GM18870 (cell line): ENCODE measurements around the gene PDLIM5.
"Not testable (repeated sequence)": the region's sequence is repeated elsewhere in the genome, so short reads cannot be mapped to it uniquely, and the experiment has no call there.

Source experiments
- ATAC-seq: cut with Tn5 transposase; IDR thresholded peaks from one replicate; pipeline ENCODE4 v1.9.1; 2021; ENCODE audit warnings: moderate library complexity; ENCODE audit not compliant: unreplicated experiment

Gene PDLIM5

DNA sequence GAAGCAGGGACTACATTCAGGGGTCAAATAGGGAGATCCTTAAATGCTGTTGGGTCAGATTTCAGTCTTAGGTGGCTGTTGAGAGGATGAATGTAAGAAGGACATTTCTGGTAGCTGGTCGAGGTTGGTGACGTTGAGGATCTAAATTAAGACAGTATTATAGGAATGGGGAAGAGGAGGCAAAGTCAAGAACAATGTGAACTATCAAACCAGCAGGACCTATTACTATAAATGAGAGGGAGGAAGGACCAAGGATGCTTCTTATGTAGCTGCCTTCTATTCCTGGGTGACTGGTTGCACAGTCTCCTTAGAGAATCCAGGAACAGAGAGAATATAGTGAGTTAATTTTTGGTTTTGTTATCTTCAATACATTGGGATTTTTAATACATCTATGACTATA is 187.6 kb downstream of the PDLIM5 start:
- ATAC-seq: no peak

DNA sequence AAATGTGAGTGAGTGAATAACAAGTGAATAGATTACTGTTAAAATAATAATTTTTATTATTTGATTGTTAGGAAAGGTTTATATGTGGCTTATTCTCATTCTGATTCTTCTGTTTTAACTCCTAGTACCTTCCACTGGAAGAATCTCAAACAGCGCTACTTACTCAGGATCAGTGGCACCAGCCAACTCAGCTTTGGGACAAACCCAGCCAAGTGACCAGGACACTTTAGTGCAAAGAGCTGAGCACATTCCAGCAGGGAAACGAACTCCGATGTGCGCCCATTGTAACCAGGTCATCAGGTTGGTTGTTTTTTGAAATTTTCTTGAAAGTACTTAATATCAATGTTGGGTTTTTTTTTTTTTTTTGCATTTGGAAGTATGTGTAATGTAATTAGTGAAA is 188.4 kb downstream of the PDLIM5 start:
- ATAC-seq: no peak

DNA sequence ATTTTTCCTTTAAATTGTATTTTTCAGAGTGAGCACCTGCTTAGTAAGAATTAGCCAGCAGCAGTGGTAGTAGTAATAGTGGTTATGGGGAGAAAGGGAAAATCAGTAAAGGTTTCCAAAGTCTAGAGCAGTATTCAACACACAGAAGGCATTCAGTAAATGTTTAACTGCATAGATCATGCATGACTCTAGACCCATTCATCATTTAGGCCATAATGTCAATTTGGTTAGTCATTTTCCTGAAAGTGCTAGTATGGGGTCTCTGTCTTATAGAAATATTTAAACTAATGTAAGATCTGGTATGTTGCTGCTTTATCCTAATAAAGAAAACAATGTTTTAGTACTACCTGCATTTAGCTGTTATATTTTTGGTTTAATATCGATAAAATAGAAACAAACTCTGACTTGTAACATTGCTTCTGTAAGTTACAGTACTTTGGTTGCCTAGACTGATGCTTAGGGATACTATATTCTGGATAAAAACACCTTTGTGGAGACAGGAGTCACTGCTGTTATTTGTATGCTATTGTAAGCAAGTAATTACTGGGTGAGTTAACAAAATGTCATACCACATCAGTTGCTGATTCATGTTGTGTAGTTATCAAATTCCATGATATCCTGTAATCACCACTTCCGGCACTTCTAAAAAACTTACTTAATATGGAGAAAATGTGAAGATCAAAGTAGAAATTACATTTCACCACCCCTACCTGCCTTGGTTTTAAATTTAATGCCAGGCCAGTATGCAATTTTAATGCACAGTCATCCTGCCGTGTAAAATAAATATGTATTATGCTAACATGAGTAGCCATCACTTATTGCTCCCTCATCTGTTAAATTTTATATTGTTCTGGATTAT is 190.2 kb downstream of the PDLIM5 start:
- ATAC-seq: no peak

DNA sequence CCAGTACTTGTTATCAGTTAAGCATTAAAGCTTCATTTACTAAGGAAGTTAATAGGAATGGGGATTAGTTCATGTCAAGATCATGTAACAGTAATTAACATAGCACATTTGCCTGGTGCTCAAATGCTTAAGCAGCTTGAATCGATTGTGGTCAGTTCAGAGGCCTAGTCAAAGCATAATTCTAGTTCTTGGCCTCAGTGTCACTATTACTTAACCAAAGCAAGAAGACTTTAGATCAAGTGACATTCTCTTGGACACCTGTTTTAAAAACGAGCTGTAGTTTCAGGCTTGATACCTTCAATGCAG is 190.8 kb downstream of the PDLIM5 start:
- no peak for ATAC-seq

DNA sequence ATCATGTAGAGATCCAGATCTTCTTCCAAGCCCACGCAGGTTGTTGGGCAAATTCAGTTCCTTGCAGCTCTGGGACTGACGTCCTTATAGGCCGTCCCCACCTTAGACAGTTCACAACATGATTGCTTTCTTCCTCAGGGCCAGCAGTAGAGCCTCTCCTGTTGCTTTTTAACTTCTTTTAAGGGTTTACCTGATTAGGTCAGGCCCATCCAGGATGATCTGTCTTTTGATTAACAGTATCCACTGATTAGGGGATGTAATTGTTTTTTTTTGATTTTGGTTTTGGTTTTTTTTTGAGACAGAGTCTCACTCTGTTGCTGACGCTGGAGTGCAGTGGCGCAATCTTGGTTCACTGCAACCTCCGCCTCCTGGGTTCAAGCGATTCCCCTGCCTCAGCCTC is 197.0 kb downstream of the PDLIM5 start:
- no peak for ATAC-seq

DNA sequence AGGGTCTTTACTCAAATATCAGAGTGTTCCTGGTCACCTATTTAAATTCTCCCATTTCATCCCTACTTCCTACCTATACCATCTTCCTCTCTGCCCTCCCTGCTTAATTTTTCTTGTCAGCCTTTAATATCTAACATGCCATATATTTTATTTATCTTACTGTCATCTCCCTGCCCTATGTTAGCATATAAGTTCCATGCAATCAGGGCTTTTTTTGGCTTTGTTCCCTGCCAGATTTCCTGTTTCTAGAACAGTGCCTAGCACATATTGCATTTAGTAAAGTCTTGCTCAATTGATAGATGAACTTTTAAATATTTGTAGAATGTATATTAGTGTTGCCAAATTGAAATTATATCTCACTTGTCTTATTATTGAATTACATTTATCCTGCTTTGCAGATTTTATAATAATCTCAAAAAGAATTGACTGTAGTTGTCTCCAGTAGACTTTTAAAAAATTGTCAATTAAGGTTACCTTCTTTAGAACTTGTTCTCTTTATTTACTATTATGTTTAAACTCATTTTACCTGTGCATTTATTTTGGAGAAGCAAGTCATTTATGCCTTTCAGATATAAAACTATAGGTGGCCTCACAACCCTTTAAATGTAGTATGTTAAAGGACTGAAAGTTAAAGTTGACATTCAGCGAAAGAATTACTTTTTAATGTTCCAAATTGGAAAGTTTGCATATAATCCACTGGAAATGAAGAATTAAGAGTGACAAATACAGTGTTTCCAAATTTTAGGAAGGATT is 197.8 kb downstream of the PDLIM5 start:
- no peak for ATAC-seq

DNA sequence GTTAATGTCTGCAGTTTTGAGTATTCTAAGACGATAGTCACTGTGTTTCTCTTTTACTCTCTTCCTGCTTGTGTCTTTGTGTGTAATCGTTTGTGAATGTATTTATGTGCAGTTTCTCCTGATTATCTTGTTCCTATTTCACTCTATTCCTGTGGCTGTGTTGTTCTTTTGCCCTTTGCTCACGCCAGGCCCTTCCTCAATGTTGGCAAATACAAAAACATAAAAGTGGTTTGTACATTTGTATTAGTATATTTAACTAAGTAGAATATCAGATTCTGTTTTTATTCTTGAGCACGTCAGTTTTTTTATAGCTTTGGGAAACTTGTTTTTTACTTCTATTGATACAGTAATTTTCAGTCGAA is 198.4 kb downstream of the PDLIM5 start:
- ATAC-seq: no peak

DNA sequence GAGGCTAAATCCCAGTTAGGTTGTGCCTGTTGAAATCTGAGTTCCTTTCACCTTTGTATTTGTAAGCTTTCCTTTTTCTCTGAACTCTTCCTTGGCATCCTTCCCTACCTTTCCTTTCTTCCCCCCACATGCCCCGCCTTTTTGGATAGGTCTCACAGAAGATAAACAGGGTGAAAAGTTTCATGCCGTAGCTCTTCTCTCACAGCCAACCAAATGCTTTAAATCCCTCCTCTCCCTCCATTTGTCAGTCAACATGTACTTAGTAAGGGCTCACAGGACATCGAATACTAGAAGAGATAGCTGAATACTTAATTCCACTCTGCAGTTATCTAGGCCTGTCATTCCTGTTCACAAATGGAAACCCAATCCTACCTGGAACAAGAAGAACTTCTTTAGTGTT is 198.9 kb downstream of the PDLIM5 start:
- ATAC-seq: no peak

DNA sequence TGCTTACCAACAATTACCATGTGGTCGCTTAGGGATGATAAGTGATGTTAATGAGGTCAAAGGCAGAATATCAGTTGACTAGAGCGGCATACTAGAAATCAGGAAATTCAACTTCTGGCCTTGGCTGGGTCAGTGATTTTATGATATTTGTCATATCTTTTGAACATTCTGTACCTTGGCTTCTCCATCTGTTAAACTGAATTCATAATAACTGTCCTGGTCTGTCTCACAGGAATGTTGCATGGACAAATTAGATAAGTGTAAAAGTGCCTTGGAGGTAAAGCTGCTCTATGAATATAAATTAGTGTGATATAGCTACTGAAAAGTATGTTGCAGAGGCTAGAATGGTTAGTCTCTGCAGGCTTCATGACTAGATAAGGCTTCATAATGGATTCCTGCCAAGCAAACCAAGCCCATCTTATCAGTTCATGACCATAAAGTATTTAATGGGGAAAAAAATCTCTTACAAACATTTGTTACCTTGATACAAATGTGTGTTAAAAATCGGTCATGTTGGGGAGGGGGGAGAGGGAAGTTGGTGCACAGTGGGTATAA is 201.4 kb downstream of the PDLIM5 start:
- ATAC-seq: no peak

DNA sequence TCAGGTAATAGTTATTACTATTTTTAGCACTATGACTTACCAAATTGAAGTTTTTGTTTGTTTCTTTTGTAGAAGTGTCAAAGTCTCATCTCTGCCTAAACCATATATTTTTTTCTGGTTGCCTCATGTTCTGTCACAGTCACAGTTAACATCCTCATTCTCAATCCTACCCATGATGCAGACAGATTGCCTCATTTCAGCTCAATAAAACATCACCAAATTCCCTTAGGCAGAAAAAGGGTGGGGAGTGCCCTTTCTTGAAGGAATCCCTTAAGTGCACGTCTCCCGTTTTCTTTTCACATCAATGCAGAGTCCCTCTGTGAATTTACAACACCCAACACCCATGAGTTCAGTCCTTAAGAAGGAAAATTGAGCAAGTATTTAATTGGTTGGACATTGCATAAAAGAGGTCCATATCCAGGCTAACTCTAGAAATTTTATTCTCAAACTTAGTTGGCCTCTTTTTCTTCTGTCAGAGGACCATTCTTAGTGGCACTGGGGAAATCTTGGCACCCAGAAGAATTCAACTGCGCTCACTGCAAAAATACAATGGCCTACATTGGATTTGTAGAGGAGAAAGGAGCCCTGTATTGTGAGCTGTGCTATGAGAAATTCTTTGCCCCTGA is 202.4 kb downstream of the PDLIM5 start:
- ATAC-seq: no peak

DNA sequence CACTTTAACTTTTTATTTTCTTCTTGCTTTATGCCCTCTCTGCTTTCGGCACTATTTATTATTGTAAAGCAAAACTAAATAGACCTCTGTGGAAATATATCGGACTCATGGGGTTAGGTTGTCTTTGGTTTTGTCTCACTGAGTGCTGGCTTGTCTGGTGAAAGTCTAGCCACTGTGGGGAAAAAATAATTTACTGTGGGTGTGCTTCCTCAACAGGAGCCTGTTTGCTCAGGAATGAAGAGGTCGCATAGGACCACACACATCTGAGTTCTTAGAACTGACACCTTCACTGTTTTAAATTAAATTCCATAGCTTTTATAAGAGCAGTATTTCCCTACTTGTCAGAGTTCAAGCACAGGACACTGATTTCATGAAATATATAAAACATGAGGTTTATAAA is 203.0 kb downstream of the PDLIM5 start:
- ATAC-seq: no peak

DNA sequence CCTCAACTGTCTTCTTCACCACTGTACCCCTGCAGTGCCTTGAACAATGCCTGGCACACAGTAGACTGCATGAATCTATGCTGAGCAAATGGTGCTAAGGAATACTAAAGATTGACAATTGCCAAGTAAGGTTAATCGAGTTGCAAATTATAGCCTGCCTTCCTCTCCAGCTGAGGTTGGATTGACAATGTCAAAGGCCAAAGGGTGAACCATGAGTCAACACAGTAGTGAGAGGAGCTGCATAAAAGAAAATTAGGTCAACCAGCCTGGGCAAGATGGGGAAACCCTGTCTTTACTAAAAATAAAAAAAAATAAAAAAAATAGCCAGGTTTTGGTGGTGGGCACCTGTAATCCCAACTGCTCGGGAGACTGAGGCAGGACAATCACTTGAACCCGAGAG is 208.9 kb downstream of the PDLIM5 start:
- ATAC-seq: no peak

DNA sequence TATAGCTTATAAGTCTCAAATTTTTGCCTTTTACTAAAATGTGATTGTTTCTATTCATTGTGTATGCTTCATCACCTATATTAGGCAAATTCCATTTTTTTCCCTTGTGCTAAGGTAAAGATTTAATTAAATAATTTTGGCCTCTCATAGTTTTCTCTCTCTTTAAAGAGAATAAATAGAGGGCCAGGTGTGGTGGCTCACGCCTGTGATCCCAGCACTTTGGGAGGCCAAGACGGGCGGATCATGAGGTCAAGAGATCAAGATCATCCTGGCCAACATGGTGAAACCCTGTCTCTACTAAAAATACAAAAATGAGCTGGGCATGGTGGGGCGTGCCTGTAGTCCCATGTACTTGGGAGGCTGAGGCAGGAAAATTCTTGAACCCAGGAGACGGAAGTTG is 213.3 kb downstream of the PDLIM5 start:
- ATAC-seq: not testable (repeated sequence)

DNA sequence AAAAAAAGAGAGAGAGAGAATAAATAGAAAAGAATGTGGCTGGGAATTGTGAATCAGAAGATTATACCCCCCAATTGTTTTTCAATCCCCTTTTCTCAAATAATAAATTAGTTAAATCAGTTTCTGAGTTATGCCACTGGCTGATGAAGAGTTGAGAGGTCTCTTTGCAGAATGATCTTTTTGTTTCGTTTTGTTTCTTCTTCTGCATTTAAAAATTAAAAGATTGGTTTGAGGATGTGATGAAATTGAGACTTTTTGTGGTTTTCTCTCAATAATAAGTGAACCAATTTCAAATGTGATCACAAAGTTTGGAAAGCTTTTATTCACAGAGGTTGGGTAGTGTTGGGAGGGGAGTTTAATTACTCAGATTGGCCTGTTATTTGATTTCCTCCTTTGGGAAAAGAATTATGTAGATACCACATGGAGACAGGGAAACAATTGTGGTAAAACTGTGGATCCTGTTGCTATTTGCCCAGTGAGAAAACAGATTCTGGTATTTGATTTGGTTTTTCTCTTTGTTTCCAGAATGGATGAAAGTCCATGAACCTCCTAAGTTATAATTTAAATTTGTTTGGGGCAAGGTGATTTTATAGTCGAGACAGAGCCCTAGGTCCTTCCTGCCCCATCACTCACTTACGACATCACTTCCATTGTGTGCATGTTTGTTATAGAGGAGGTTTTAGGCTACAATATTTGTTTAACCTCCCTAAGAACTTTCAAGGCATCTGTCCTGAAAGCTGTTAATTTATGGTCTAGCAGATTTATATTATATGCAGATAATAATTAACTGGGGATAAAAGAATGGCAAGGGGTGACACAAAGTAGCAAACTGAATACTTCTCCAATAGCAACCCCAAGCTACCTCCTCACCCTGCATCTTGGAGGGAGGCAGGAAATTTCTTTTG is 214.0 kb downstream of the PDLIM5 start:
- ATAC-seq: no peak

DNA sequence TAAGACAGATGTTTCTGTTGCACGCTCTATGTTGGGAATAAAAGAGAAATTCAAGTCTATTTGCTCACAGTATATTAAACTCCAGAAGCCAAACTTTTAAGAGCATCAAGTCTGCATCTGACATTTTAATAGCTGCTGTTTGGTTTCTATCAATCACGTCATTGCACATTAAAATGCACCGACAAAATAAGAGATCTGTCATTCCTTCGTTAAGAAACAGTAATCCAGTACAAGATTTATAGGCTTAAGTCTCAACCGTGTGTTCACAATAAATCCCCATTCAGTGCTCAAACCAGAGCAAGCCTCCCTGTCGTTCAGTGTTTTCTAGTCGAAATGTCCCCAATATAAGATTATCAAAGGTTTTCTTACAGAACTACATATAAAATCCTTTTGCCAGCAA is 217.0 kb downstream of the PDLIM5 start:
- no peak for ATAC-seq

DNA sequence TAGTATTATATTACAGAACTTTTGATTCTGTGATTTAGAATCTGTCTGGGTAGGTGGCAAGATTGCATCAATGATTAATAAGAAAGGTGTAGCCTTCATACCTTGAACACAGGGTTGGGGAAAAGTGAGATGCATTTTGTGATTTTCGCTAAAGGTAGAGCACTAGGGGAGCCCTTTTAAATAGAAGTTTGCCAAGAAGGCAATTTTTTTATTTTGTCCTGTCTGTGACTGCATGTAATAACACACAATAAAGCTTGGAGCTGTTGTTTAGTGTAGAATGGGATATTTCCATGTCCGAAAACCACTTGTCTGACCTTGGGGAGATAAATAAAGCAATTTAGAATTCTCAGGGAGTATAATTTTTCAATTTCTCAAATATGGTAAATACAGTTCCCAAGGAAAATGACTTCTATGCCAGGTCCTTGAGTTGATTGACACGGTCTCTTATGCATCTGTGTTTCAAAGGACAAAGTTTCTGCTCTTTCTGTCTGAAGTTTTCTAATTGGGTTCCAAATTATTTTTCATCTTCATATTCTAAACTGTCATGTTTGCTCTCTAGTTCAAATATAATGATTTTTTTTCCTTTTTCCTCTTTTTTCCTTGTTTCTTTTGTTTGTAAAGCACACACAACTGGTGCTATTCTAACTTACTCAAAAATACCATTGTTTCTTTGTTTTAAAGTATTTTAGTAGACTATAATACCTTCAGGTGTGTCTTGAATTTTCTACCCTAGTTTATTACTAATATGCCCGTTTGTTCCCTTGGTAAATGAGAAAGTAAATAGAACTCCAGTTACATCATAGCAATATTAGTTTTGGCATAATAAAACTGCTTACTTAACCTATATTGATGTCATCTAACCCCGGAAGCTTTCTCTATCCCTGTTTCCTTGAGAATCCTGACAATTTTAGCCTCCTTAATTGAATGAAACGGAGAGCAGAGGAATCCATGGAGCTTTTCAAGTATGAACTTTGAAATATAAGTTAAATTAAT is 218.2 kb downstream of the PDLIM5 start:
- no peak for ATAC-seq

DNA sequence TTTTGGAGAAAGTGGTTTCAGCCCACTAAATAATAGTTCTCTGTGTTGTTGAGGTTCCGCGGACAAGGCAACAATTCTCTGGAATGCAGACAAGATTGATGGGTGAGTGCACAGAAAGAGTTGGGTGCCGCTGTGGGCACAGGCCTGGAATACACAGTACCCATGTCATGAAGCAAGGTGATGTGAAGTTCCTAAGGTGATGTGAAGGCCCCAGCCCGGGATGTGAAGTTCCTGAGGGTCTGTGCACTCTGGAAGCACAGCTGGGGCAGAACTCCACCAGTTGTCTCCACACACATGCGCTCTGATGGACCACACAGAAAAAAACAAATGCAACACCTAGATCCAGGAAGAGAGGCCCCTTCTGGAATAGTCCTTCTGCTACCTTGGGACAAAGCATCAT is 219.4 kb downstream of the PDLIM5 start:
- ATAC-seq: no peak

DNA sequence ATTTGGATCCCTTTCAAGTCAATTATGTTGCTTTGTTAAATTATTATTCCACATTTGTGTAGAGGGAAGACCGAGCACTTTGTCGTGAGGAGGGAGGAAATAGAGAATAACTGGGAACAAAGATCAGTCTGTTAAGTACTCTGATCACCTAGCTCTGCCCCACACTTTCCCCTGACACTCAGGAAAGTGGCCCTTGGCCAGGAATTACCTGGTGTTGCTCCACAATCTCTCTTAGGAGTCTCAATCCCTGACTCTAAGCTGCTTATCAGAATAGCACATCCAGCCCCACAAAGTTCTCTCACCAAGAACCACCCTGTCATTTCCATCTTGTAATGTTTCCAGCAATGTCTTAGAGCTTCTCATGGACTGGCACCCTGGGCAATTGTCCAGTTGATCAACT is 222.2 kb downstream of the PDLIM5 start:
- ATAC-seq: no peak

DNA sequence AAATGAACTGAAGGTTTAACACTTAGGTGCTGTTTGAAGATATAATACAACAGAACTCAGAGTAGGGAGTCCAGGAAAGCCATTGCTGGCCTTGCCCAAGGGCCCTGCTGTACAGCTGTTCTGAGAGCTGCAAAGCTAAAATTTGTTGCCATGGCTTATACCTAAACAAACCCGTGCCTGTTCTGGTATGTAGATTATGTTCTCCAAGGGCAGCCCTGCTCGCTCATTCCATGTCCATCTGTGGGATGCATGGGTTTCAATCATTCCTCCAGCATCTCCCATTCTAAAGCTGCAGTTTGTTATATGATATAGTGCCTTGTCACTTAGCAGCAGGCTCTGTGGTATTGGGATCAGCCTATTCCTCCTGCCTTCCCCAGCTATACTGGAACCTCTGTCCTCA is 225.2 kb downstream of the PDLIM5 start:
- ATAC-seq: no peak

DNA sequence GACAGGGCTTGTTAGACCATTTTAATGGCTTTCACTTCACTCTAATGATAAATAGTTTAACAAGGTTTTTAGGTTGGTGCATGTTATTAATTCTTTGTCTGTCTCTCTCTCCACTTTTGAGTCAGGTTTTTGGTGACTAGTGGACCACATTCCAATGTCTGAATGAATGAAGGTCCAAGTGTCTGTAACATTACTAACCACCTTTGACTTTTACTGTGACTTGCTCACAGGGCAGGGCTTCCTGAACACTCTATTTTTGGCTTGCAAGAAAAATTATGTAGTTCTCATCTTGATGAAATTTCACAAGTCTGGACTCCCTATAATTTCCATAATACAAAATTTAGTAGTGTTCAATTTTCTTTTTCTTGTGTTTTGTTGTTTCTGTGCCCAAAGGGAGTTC is 227.2 kb downstream of the PDLIM5 start:
- ATAC-seq: no peak
